Stomach (tissue), 9 donors: ENCODE data around the gene CCDC93. TPM values are rescaled to one million over a fixed set of nuclear protein-coding genes. Genes with fewer than 3 reads are reported as not detected.

ENCODE experiments used
- DNase-seq, 2 donors: peaks; one replicate each; pipeline versions ENCODE4 v3.0.0 to v3.0.0-alpha.2; 2013 to 2019
- H3K27ac ChIP-seq, 5 donors: fragments of 200-600 bp in 4 of 5; sonication (generic) in 4 of 5; one replicate each; pipeline ENCODE4 v1.5.1; 2013 to 2019; ENCODE audit warnings: mild to moderate bottlenecking in 1 of 5, moderate library complexity in 1 of 5
- H3K27me3 ChIP-seq, 3 donors: fragments of 200-600 bp; sonication (generic); one replicate each; pipeline ENCODE4 v1.5.1; 2017 to 2019; ENCODE audit warnings: mixed run types in 1 of 3
- H3K36me3 ChIP-seq, 4 donors: fragments of 200-600 bp; sonication (generic); 1 replicate in 3 of 4; 2 replicates in 1 of 4; pipeline ENCODE4 v1.5.1; 2016 to 2019
- H3K4me1 ChIP-seq, 4 donors: fragments of 200-600 bp; sonication (generic); one replicate each; pipeline ENCODE4 v1.5.1; 2016 to 2019
- H3K4me3 ChIP-seq, 4 donors: fragments of 200-600 bp; sonication (generic) in 3 of 4; one replicate each; pipeline ENCODE4 v1.5.1; 2016 to 2019; ENCODE audit warnings: mild to moderate bottlenecking in 1 of 4
- H3K9me3 ChIP-seq, 4 donors: fragments of 200-600 bp; sonication (generic); one replicate each; pipeline ENCODE4 v1.5.1; 2016 to 2019
- EP300 ChIP-seq: sonication (generic); formaldehyde crosslinking; IDR thresholded peaks from one replicate; pipeline ENCODE4 v1.6.1; 2017; ENCODE audit warnings: antibody characterized with exemption
- POLR2A ChIP-seq, 4 donors: fragments of 450-650 bp; IDR thresholded peaks; one replicate each; pipeline ENCODE4 v1.6.1; 2016; ENCODE audit warnings: antibody characterized with exemption in 4 of 4, control low read depth in 2 of 4, mild to moderate bottlenecking in 1 of 4, moderate library complexity in 1 of 4
- POLR2AphosphoS5 ChIP-seq, 3 donors: sonication (generic); formaldehyde crosslinking; IDR thresholded peaks; one replicate each; pipeline ENCODE4 v1.6.1; 2016; ENCODE audit warnings: antibody characterized with exemption in 3 of 3
- WGBS, 5 donors: extraction: QIAGEN DNeasy Blood & Tissue Kit in 3 of 5; methylation state at CpG; one replicate each; pipeline versions ENCODE4 v1.1.5 to v1.1.7; 2013 to 2018; 5-methylcytosine and 5-hydroxymethylcytosine counted together
- intact Hi-C: fragments of 100-400 bp; cut with DNase I; formaldehyde crosslinking; loops from one replicate; pipeline ENCODE4 v1.15.1; 2023; ENCODE audit warnings: low total_unique reads
- polyA plus RNA-seq, 3 donors: library from polyadenylated mRNA; stranded (reverse); fragments of 200-250 nt; gene quantifications; one replicate each; pipeline ENCODE4 v1.2.3, GENCODE V29; 2013
- total RNA-seq, 5 donors: library from RNA; depleted of rRNA; stranded (reverse); fragments of >200 nt; gene quantifications; one replicate each; pipeline versions ENCODE4 v1.1.0 to v1.2.3, GENCODE V29; 2014 to 2016
- TF ChIP-seq, protein P1 (sequence below), 7 experiments: fragments of 450-650 bp in 4 of 7; fragments of 200-600 bp in 3 of 7; sonication (generic) in 3 of 7; IDR thresholded peaks; one replicate each; pipeline ENCODE4 v1.5.1; 2016 to 2019; ENCODE audit warnings: antibody characterized with exemption in 7 of 7, control low read depth in 2 of 7, mild to moderate bottlenecking in 1 of 7
- donor health status: healthy with polysubstance abuse.
- donor health status: Bipolar disorder and iron deficiency.
- donor health status: healthy.

The CCDC93 gene
- total and polyA plus RNA-seq, 8 donors, result 3.1 to 63.9 (median 24.3) TPM

DNA sequence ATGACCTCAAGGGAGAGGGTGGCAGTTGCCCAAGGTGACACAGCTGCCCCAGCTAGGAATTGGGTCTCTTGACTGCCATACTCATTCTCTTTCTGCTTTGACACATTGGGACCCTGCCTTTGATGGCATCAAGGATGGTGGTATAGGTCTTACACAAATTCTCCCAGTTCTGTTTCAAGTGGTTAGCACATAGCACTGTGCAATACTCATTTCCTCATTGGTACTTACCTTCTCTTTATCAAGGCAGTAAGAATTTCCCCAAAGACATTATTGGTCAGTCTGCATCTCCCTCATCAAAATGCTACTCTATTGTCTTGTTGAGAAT is 35.9 kb upstream of the CCDC93 start:
- intact Hi-C loops, result no loop called here
- peaks cover 0 to 35% (median 0%) of the 10 kb centered on the region in 3 donors for H3K27me3 ChIP-seq
- H3K27ac ChIP-seq, result no peak overlapping the region

GRCh38 chr2:118049140-118049815 is 35.4 kb upstream of the CCDC93 start:
- H3K9me3 ChIP-seq, result no peaks in the 10 kb centered on the region
- TF ChIP-seq, protein P1, sequence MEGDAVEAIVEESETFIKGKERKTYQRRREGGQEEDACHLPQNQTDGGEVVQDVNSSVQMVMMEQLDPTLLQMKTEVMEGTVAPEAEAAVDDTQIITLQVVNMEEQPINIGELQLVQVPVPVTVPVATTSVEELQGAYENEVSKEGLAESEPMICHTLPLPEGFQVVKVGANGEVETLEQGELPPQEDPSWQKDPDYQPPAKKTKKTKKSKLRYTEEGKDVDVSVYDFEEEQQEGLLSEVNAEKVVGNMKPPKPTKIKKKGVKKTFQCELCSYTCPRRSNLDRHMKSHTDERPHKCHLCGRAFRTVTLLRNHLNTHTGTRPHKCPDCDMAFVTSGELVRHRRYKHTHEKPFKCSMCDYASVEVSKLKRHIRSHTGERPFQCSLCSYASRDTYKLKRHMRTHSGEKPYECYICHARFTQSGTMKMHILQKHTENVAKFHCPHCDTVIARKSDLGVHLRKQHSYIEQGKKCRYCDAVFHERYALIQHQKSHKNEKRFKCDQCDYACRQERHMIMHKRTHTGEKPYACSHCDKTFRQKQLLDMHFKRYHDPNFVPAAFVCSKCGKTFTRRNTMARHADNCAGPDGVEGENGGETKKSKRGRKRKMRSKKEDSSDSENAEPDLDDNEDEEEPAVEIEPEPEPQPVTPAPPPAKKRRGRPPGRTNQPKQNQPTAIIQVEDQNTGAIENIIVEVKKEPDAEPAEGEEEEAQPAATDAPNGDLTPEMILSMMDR (IDR thresholded peaks at IDR 0.05), result no peak
- TF ChIP-seq POLR2AphosphoS5 (IDR thresholded peaks at IDR 0.05), result no peak
- TF ChIP-seq POLR2A (IDR thresholded peaks at IDR 0.05), result no peak
- TF ChIP-seq EP300, result no peak
- whole genome bisulfite sequencing, 5 donors, result 76 to 83% (median 81%) methylated on average over 3 of the region's 3 CpGs
- DNase-seq, result no peak
- peaks cover 0 to 11% (median 3%) of the 10 kb centered on the region in 4 donors for H3K4me1 ChIP-seq
- no peak overlapping the region for H3K27ac ChIP-seq
- no peaks in the 10 kb centered on the region for H3K36me3 ChIP-seq
- no peak overlapping the region for H3K4me3 ChIP-seq
- H3K27me3 ChIP-seq, result peaks cover 0 to 39% (median 0%) of the 10 kb centered on the region in 3 donors
- intact Hi-C loops, result no loop called here

More for the DNA sequence above, 35.9 kb upstream of the CCDC93 start:
- Histone ChIP-seq H3K9me3 (no peaks in the 10 kb centered on the region), H3K4me1 (peaks cover 0 to 11% (median 3%) of the 10 kb centered on the region in 4 donors), H3K4me3 (no peak overlapping the region), H3K36me3 (no peaks in the 10 kb centered on the region)
- no peak for DNase-seq
- TF ChIP-seq EP300 (no peak), POLR2AphosphoS5 (IDR thresholded peaks at IDR 0.05) (no peak), POLR2A (IDR thresholded peaks at IDR 0.05) (no peak)
- TF ChIP-seq, protein P1 (IDR thresholded peaks at IDR 0.05), result no peak

GRCh38 chr2:118048401-118048800 is 34.5 kb upstream of the CCDC93 start:
- no peak for DNase-seq
- Histone ChIP-seq H3K27ac (no peak overlapping the region), H3K36me3 (no peaks in the 10 kb centered on the region), H3K9me3 (no peaks in the 10 kb centered on the region), H3K4me1 (peaks cover 0 to 11% (median 3%) of the 10 kb centered on the region in 4 donors), H3K4me3 (no peak overlapping the region), H3K27me3 (peaks cover 0 to 37% (median 0%) of the 10 kb centered on the region in 3 donors)
- TF ChIP-seq POLR2AphosphoS5 (IDR thresholded peaks at IDR 0.05) (no peak), POLR2A (IDR thresholded peaks at IDR 0.05) (no peak), EP300 (no peak)
- TF ChIP-seq, protein P1 (IDR thresholded peaks at IDR 0.05), result no peak
- WGBS, 5 donors, result 78 to 88% (median 81%) methylated on average over 3 of the region's 3 CpGs
- intact Hi-C loops, result no loop called here

GRCh38 chr2:118047380-118047826 is 33.5 kb upstream of the CCDC93 start:
- Histone ChIP-seq H3K9me3 (no peaks in the 10 kb centered on the region), H3K27ac (no peak overlapping the region), H3K4me1 (peaks cover 0 to 11% (median 3%) of the 10 kb centered on the region in 4 donors), H3K27me3 (peaks cover 0 to 40% (median 0%) of the 10 kb centered on the region in 3 donors), H3K36me3 (no peaks in the 10 kb centered on the region), H3K4me3 (no peak overlapping the region)
- intact Hi-C loops, result no loop called here
- peak in 1 of 2 donors; percentile 39 for DNase-seq
- TF ChIP-seq, protein P1 (IDR thresholded peaks at IDR 0.05), result no peak
- TF ChIP-seq POLR2A (IDR thresholded peaks at IDR 0.05) (no peak), POLR2AphosphoS5 (IDR thresholded peaks at IDR 0.05) (no peak), EP300 (no peak)
- 28 to 44% (median 29%) methylated on average over 3 of the region's 3 CpGs for WGBS, 5 donors
